ENCODE data around the gene HMOX1.

DNA sequence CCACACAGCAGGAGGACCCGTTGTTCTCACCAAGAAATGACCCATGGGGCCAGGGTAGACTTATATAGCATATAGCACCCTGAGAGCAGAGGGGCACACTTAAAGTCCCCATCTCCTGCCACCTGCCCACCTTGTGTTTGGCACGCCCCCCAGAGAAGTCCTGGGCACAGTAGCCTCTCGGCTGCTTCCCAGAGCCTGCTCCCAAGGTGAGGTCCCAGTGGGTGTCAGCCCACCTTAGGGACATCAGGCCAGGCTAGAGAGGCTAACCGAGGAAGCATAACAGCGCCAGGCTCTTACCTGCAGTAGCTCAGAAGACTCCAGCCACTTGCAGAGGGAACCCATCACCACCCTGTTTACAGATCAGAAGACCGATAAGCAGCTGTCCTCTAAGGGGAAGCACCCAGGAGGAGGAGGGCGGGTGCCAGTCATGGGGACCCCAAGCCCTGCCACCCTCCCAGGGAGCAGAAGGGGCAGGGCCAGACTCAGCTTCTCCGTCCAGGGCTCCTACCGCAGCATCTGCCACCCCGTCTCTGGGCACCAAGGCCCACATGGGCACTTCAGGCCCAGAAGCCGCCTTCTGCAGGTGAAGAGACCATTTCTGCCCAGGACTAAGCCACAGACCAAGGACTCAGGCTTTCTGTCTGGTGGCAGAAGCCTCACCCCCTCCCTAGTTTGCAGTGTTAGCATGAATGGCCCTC is 34.9 kb upstream of the HMOX1 start:
- TF ChIP-seq, protein P1, sequence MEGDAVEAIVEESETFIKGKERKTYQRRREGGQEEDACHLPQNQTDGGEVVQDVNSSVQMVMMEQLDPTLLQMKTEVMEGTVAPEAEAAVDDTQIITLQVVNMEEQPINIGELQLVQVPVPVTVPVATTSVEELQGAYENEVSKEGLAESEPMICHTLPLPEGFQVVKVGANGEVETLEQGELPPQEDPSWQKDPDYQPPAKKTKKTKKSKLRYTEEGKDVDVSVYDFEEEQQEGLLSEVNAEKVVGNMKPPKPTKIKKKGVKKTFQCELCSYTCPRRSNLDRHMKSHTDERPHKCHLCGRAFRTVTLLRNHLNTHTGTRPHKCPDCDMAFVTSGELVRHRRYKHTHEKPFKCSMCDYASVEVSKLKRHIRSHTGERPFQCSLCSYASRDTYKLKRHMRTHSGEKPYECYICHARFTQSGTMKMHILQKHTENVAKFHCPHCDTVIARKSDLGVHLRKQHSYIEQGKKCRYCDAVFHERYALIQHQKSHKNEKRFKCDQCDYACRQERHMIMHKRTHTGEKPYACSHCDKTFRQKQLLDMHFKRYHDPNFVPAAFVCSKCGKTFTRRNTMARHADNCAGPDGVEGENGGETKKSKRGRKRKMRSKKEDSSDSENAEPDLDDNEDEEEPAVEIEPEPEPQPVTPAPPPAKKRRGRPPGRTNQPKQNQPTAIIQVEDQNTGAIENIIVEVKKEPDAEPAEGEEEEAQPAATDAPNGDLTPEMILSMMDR (IDR thresholded peaks at IDR 0.05; ENCODE audit: low read depth, low read length, poor library complexity, severe bottlenecking) = no peak
- TF ChIP-seq EZH2phosphoT487 (IDR thresholded peaks at IDR 0.05; ENCODE audit: borderline replicate concordance, low read length) = no peak

Data from DOHH2 (cell line).